Stimulated activated CD8-positive, alpha-beta memory T cell treated with anti-CD3 and anti-CD28 coated beads, Interleukin-15, amount 100 ng/mL, for 4 hours (primary cell): ENCODE measurements around the gene CCL8.

ENCODE experiments used
- DNase-seq, 2 donors: peaks; one replicate each; pipeline ENCODE4 v3.0.0-alpha.2; 2020; ENCODE audit warnings: low read depth in 2 of 2

CCL8 gene

DNA sequence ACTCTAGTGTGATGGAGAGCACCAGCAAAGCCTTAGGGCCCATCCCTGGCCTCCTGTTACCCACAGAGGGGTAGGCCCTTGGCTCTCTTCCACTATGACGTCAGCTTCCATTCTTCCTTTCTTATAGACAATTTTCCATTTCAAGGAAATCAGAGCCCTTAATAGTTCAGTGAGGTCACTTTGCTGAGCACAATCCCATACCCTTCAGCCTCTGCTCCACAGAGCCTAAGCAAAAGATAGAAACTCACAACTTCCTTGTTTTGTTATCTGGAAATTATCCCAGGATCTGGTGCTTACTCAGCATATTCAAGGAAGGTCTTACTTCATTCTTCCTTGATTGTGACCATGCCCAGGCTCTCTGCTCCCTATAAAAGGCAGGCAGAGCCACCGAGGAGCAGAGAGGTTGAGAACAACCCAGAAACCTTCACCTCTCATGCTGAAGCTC lies at the start of gene CCL8:
Gene CCL8 (plus strand): TSS at position 397 of the 445 bp plus-strand sequence. CDS start 67 bp downstream, outside the sequence.
- DNase-seq = no peak

GRCh38 chr17:34269969-34270368 lies 49.3 kb upstream of the CCL8 start, which contains the start of gene CCL7:
Gene CCL7 (plus strand): TSS chr17:34270221. CDS start chr17:34270291, 70 bp downstream.
- no peak for DNase-seq

DNA sequence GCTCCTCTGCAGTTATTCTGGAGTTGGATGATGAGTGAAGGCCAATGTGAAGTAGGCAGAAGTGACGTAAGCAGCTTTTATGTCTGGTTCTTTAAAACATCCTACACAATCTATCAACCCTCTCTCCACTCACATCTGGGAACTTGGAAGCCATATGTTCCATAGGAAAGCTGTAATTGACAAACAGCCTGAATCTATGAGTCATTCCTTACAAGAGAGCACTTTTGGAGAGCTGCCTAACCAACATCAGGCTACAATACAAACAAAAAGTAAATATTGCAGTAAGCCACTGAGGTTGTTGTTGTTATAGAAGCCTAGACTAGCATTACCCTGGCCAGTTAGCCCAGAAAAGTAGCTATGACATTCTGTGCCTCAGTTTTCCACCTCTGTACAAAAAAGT lies 43.4 kb upstream of the CCL8 start:
- no peak for DNase-seq

DNA sequence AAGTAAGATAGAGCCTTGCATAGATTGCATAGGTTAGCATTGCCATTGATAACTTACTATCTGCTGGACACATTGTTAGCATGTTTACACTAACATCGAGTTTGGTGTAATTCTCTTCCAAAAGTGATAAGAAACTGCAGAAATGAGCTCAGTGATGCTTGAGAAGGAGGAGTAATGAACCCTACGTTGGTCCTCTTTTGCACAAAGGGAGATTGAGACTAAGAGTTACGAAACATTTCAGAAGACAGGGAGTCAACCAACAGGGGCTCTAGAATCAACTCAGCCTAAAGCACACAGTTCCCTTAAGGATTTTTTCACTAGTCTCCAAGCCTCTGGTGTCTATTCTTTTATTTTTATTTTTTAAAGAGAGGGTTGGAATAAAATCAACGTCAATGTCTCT lies 42.4 kb upstream of the CCL8 start:
- no peak for DNase-seq

DNA sequence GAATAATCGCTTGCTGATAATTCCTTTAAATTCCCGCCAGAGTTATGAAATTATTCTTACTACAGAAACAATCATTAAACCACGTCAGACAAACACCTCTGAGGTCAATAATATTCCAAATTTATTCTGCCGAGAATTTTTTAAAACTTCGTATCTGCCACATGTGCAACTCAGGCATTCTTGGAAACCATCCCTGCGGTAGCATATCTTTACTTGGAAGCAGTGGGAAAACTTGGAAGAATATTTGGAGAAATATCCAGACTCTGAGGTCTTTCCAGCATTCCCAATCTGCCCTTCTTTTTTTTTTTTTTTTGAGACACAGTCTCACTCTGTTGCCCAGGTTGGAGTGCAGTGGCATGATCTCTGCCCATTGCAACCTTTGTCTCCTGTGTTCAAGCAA lies 35.7 kb upstream of the CCL8 start:
- no peak for DNase-seq

GRCh38 chr17:34285286-34285792 lies 33.9 kb upstream of the CCL8 start, which contains the start of gene CCL11:
Gene CCL11 (plus strand): TSS chr17:34285742. CDS start chr17:34285809, 67 bp downstream.
- no peak for DNase-seq

- no peak for DNase-seq
Observed at GRCh38 chr17:34287875-34288274, 31.4 kb upstream of the CCL8 start.

DNA sequence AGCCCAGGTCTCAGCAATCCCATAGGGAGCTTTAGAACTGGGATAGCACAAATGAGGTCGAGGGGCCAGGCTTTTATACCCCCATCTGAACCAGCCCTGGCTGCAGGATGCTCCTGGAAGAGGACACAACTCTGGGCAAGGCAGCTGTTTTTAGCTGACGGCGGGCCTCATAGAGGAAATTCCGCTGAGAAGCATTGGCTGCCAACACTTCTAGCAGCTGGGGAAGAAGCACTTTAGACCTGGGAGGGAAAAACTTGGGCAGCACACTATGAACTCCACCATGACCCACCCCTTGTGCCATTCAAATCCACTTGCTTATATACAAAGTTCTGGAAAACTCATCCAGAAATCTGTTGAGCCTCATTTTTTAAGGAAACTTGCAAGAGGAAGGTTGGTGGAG lies 28.6 kb upstream of the CCL8 start:
- no peak for DNase-seq

DNA sequence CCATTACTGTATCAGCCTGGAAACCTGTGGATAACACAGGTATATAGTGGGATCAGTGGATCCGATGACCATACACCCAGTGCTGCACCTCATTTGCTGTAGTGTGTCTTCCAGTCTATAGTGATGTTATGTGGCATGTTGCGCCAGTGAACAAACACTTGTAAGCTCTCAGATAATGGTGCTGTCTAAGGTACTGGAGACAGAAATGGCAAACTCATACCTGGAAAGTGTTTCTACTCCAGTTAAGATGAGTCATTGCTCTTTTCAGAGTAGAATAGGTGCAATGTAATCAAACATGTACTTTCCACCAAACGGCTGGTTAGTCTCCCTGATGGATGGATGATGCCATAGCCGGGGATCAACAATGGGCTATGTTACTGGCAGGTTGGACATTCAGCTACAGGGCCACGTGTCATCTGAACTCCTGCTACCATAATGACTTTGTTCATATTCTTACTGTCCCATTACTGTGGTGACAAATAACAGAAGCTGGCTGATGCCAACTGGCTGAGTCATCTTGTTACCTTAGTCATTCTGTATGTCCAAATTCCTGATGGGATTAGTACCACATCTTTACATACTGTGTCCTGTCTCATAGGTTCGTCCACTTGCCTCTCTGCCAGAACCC lies 27.4 kb upstream of the CCL8 start:
- no peak for DNase-seq

- DNase-seq = no peak
Observed at GRCh38 chr17:34299027-34299426, 20.2 kb upstream of the CCL8 start.

DNA sequence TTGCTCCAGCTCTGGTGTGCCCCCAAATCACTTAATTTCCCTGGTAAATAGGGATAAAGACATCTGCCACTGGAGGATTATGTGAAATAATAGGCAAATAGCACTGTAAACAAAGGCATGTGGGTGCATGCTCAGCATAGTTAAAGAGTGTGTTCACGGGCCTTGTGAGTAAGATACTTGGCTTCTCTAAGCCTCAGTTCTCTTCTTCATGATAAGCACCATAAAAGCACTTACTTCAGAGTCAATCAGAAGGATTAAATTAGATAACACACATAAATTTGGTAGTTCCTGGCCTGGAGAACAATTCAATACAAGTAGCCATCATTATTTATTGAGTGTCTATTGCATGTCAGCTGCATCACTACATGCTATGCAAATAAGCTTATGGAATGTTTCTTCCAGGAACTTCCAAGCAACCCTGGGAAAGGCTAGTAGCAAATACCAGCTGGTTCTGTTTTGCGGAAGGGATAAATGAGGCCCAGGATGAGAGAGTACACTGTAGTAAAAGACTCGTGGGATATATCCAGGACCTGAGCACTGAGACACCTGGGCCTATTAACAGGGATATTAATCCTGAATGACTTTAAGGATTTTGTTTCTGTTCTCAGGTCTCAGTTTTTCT lies 19.2 kb upstream of the CCL8 start:
- DNase-seq = no peak

DNA sequence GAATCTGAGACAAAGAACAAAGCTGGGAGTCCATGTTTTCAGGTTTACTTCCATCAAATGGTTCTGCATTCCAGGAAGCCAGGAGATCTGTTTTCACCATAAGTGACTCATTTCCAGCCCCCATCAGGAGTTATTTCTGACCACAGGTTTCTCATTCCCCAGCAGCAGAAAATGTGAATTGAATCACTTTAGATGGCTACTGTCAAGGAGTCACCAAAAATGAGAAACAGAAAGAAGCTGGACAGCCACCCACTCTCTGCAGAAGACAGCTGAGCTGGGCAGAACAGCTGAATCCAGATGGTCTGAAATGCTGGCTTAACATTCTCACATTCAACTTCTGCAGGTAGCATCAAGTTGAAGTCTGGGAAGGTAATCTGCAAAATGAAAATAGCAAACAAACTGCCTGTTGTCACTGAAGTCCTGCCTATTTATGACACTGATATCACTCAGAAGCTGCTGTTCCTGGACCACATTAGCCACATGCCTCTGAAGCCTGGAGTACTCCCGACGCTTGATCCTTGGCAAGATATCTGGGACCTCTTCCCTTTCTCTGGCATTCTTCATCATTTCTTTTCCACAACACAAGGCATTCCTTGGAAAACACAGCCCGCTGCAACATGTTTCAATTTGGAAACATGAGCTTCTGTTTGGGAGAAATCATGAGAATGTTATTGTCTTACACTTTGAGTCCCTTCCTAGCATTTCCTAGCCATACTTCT lies 18.4 kb upstream of the CCL8 start:
- DNase-seq = no peak

DNA sequence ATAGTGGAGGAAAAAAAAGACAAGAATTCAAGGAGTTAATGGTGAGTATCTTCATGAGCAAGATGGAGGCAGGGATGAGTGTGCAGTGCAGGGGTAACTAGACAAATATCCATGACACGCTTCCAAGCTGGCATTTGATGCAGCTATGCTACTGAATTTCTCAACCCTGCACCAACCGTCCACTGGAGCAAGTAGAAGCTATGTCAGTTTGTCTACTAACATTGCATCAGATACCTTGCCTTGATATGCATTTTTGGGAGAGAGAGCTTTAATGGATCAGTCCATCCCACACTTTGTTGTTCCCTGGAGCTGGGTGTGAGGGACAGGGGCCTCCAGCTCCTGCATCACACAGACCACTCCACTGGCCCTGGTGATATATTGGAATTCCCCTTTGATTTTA lies 17.2 kb upstream of the CCL8 start:
- DNase-seq = no peak

GRCh38 chr17:34302636-34303035 lies 16.6 kb upstream of the CCL8 start:
- DNase-seq = no peak

- no peak for DNase-seq
Observed at GRCh38 chr17:34303606-34304005, 15.6 kb upstream of the CCL8 start.

DNA sequence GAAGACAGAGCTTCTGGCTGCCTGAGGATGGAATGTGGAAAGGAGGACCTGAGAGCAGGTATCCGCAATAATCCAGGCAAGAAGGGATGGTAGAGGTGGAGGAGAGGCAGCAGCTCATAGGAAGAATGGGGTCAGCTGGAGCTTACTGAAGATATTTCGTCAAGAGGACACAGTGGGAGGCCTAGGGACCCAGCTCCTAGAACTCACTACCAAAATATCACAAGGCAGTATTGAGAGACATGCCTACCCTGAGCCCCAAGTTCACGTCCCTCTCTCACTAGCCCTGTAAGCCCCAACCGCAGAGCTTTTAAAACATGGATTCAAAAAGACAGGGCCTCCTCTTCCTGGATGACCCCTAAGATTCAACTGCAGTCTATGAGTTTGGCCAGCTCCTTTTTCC lies 14.2 kb upstream of the CCL8 start:
- no peak for DNase-seq

DNA sequence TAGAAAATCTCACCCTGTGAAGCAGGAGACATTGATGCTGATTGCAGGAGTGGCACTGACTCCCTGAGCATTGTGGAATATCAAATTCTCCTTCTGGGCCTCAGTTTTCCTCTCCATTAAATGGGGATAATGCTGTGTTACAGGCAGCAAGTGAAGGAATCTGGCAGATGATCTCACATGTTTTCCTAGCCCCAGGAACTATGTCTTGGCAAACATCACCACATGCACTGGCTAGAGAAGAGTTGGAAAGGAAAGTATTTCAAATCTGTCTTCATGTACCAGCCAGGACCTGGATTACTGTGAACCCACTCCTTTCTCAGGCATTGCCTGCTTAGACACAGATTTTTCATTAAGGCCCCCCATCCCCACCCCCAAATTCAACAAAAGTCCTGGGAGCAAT lies 13.6 kb upstream of the CCL8 start:
- DNase-seq = no peak

GRCh38 chr17:34306466-34306865 lies 12.8 kb upstream of the CCL8 start:
- DNase-seq = no peak

DNA sequence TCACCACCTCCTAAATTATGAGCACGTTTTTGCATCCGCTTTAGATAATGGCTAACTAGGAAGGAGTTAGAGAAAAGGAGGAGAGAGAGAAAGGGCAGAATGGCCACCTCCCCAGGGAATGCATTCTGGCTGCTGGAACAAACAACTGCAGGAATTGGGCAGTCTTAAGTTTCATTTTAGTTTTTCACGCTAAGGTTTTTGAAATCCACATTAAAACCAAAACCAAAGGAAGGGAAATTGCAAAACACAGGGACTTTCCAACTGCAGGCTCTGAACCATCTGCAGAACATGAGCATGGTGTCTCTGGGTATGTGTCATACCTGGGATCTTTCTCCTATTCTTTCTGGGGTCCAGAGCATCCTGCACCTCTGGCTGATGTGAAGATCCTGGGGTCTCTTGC lies 12.1 kb upstream of the CCL8 start:
- no peak for DNase-seq

DNA sequence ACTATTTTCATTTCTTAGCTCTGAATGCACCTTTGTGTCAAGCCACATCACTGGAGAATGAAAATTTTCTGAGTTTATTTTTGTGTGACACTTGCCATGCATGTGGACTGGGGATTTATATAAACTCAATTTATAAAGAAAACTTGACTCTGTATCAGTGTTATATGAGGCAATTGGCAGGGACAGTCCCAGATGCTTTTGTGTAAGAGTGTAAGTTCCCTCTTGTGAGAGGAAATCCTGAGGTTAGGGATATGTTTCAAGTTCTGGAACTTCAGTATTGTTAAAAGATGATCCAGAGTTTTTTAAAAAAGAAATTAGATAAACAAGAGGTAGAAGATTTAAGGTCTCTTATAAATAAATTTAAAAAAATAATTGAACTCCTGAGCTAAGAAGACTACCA lies 10.9 kb upstream of the CCL8 start:
- DNase-seq = no peak

GRCh38 chr17:34311291-34311690 lies 7.9 kb upstream of the CCL8 start:
- no peak for DNase-seq

- DNase-seq = no peak
Observed at GRCh38 chr17:34312080-34312479, 7.2 kb upstream of the CCL8 start.

DNA sequence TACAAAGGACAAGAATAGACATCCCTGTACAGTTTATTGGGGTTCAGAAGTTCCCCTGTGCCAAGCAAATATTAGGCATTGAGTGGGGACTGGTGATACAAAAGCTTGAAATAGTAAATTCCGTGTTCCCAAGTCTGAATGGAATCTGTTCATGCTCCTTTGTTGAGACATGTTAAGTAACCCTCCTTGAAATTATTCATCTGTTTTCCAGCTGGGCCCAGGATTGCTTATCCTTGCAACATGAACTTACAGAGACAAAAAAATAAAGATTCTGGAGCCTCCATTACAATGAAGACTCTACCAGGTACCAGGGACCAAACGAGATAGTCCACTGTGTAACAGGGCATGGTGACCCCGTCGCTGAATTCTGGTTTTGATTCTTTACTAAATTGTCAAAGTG lies 6.1 kb upstream of the CCL8 start:
- no peak for DNase-seq
